MCF 10A (cell line): Measurements from ENCODE around the gene PPP1R16B. TPM values are rescaled to one million over a fixed set of nuclear protein-coding genes. Genes with fewer than 3 reads are reported as not detected.

Source experiments
- BruUV-seq: library from RNA; stranded (reverse); fragments of 400-500 nt; replicated peaks from 2 replicates; lab custom pipeline; 2021; lab: Mats Ljungman, UMichigan
- CTCF ChIA-PET: fragments of 300-600 bp; sonication (Branson Sonifier 250); formaldehyde crosslinking; extraction: SDS; loops from one replicate; lab custom pipeline; 2021; ENCODE audit warnings: antibody characterized with exemption, inconsistent platforms; lab: Yijun Ruan, JAX
- POLR2A ChIA-PET: fragments of 300-600, 350-650 bp; sonication (Branson Sonifier 250); formaldehyde crosslinking; extraction: SDS; loops from one replicate; lab custom pipeline; 2020; ENCODE audit warnings: antibody characterized with exemption, inconsistent platforms; lab: Yijun Ruan, JAX
- DNase-seq: peaks from one replicate; pipeline ENCODE4 v3.0.0-alpha.2; 2018; ENCODE audit not compliant: unreplicated experiment
- H3K27ac Mint-ChIP-seq: one replicate; pipeline ENCODE4 v1.8.0; 2022; ENCODE audit warnings: mild to moderate bottlenecking, low read depth, mixed read lengths; ENCODE audit not compliant: unreplicated experiment
- H3K27me3 Mint-ChIP-seq: one replicate; pipeline ENCODE4 v1.8.0; 2022; ENCODE audit warnings: mixed read lengths; ENCODE audit not compliant: insufficient read depth, unreplicated experiment
- H3K36me3 Mint-ChIP-seq: one replicate; pipeline ENCODE4 v1.8.0; 2022; ENCODE audit warnings: mild to moderate bottlenecking, moderate library complexity, mixed read lengths; ENCODE audit not compliant: insufficient read depth, unreplicated experiment
- H3K4me1 Mint-ChIP-seq: one replicate; pipeline ENCODE4 v1.8.0; 2022; ENCODE audit warnings: mixed read lengths; ENCODE audit not compliant: insufficient read depth, unreplicated experiment
- H3K4me3 Mint-ChIP-seq: one replicate; pipeline ENCODE4 v1.8.0; 2022; ENCODE audit warnings: mild to moderate bottlenecking, moderate library complexity, mixed read lengths; ENCODE audit not compliant: unreplicated experiment
- H3K9me3 Mint-ChIP-seq: one replicate; pipeline ENCODE4 v1.8.0; 2022; ENCODE audit warnings: mixed read lengths; ENCODE audit not compliant: unreplicated experiment
- CTCF ChIP-seq: fragments of 200-600 bp; IDR thresholded peaks from one replicate; pipeline ENCODE4 v1.8.0; 2022; ENCODE audit warnings: antibody characterized with exemption, mild to moderate bottlenecking; ENCODE audit not compliant: unreplicated experiment
- intact Hi-C: fragments of 100-400 bp; cut with micrococcal nuclease; formaldehyde crosslinking; loops from 2 replicates; pipeline ENCODE4 v1.14.1; 2022
- total RNA-seq: library from RNA; stranded (reverse); gene quantifications from 2 replicates; pipeline ENCODE4 v1.2.3, GENCODE V29; 2022

PPP1R16B gene
- total RNA-seq, 1 experiment from 2014 or later = not detected

- Mint-ChIP-seq H3K27ac (no peak overlapping the region), H3K4me3 (no peak overlapping the region), H3K27me3 (peaks cover 4% of the 10 kb centered on the region), H3K9me3 (no peaks in the 10 kb centered on the region), H3K36me3 (no peaks in the 10 kb centered on the region), H3K4me1 (no peaks in the 10 kb centered on the region)
- ChIA-PET CTCF (interaction anchor here (0.6 to 1.8 kb wide), 7 partner anchors 9 to 53 kb away, joined by 3 to 5 read pairs (median 3); no protein-coding TSS in a partner anchor), POLR2A (interaction anchor here (0.6 to 1.2 kb wide), 4 partner anchors 12 to 182 kb away, joined by 3 to 4 read pairs (median 3); no protein-coding TSS in a partner anchor)
- no TSS peak for BruUV-seq
- DNase-seq = no peak
- no peak for TF ChIP-seq CTCF
- intact Hi-C loops = no loop called here
Observed at GRCh38 chr20:38840053-38840893, 34.8 kb downstream of the PPP1R16B start.

- CTCF ChIA-PET = interaction anchor here (0.6 to 1.4 kb wide), 5 partner anchors 9 to 242 kb away, joined by 3 to 5 read pairs (median 3); no protein-coding TSS in a partner anchor
- no peak overlapping the region for H3K4me3 Mint-ChIP-seq
- POLR2A ChIA-PET = interaction anchor here (1.2 kb wide), 1 partner anchor 183 kb away, joined by 4 read pairs; no protein-coding TSS in a partner anchor
- peaks cover 11% of the 10 kb centered on the region for H3K27me3 Mint-ChIP-seq
- BruUV-seq = no TSS peak
- intact Hi-C loops = no loop called here
- no peak overlapping the region for H3K27ac Mint-ChIP-seq
- no peak for TF ChIP-seq CTCF
- no peak for DNase-seq
- H3K36me3 Mint-ChIP-seq = no peaks in the 10 kb centered on the region
- no peaks in the 10 kb centered on the region for H3K4me1 Mint-ChIP-seq
- no peaks in the 10 kb centered on the region for H3K9me3 Mint-ChIP-seq
Observed at GRCh38 chr20:38840894-38841470, 35.5 kb downstream of the PPP1R16B start.

GRCh38 chr20:38841570-38841969 is 36.1 kb downstream of the PPP1R16B start:
- H3K27me3 Mint-ChIP-seq = peaks cover 16% of the 10 kb centered on the region
- no peak overlapping the region for H3K4me3 Mint-ChIP-seq
- BruUV-seq = no TSS peak
- ChIA-PET POLR2A (no interaction called here), CTCF (interaction anchor here (0.6 to 1.4 kb wide), 2 partner anchors 52 to 241 kb away, joined by 3 to 4 read pairs; no protein-coding TSS in a partner anchor)
- TF ChIP-seq CTCF = no peak
- H3K9me3 Mint-ChIP-seq = no peaks in the 10 kb centered on the region
- no peaks in the 10 kb centered on the region for H3K4me1 Mint-ChIP-seq
- intact Hi-C loops = no loop called here
- no peaks in the 10 kb centered on the region for H3K36me3 Mint-ChIP-seq
- no peak overlapping the region for H3K27ac Mint-ChIP-seq
- no peak for DNase-seq

- BruUV-seq = no TSS peak
- no peaks in the 10 kb centered on the region for H3K4me1 Mint-ChIP-seq
- intact Hi-C loops = no loop called here
- no peaks in the 10 kb centered on the region for H3K36me3 Mint-ChIP-seq
- H3K9me3 Mint-ChIP-seq = no peaks in the 10 kb centered on the region
- ChIA-PET POLR2A (interaction anchor here (0.7 kb wide), 1 partner anchor 19 kb away, joined by 3 read pairs; no protein-coding TSS in a partner anchor), CTCF (interaction anchor here (1.3 to 1.7 kb wide), 2 partner anchors 17 to 51 kb away, joined by 6 to 8 read pairs; no protein-coding TSS in a partner anchor)
- H3K27me3 Mint-ChIP-seq = peaks cover 16% of the 10 kb centered on the region
- DNase-seq = no peak
- no peak overlapping the region for H3K4me3 Mint-ChIP-seq
- TF ChIP-seq CTCF = no peak
- no peak overlapping the region for H3K27ac Mint-ChIP-seq
Observed at GRCh38 chr20:38842026-38842425, 36.5 kb downstream of the PPP1R16B start.
